Gastrocnemius medialis (tissue), 4 donors: ENCODE data around the gene SMG6. TPM values are rescaled to one million over a fixed set of nuclear protein-coding genes. Genes with fewer than 3 reads are reported as not detected.
A peak's percentile ranks its signal among the peaks of the same experiment; 100 is the strongest.

Source experiments
- ATAC-seq, 2 donors: fragments of 150-250 bp; one replicate each; pipeline ENCODE4 v1.9.1; 2016
- DNase-seq, 2 donors: peaks; one replicate each; pipeline ENCODE4 v3.0.0-alpha.2; 2019
- H3K27ac ChIP-seq, 4 donors: fragments of 200-600 bp; sonication (generic); 1 replicate in 1 of 4; 2 replicates in 3 of 4; pipeline ENCODE4 v1.5.1; 2016 to 2018; ENCODE audit warnings: mild to moderate bottlenecking in 2 of 4, moderate library complexity in 1 of 4
- H3K27me3 ChIP-seq, 3 donors: fragments of 200-600 bp; sonication (generic) in 2 of 3; 1 replicate in 1 of 3; 2 replicates in 2 of 3; pipeline versions ENCODE4 v1.5.1 to v1.6.0; 2016 to 2019; ENCODE audit warnings: mild to moderate bottlenecking in 1 of 3, moderate library complexity in 1 of 3
- H3K36me3 ChIP-seq, 2 donors: fragments of 200-600 bp; sonication (generic) in 1 of 2; one replicate each; pipeline ENCODE4 v1.5.1; 2017 to 2018
- H3K4me1 ChIP-seq, 2 donors: fragments of 200-600 bp; sonication (generic) in 1 of 2; one replicate each; pipeline ENCODE4 v1.5.1; 2016 to 2017; ENCODE audit warnings: mild to moderate bottlenecking in 2 of 2
- H3K4me3 ChIP-seq, 4 donors: fragments of 200-600 bp; sonication (generic) in 3 of 4; 1 replicate in 1 of 4; 2 replicates in 3 of 4; pipeline ENCODE4 v1.5.1; 2016 to 2019; ENCODE audit warnings: mild to moderate bottlenecking in 2 of 4
- H3K9me3 ChIP-seq, 3 donors: fragments of 200-600 bp; sonication (generic) in 2 of 3; 1 replicate in 1 of 3; 2 replicates in 2 of 3; pipeline ENCODE4 v1.5.1; 2016 to 2019
- POLR2A ChIP-seq, 2 donors: fragments of 450-650 bp; IDR thresholded peaks; one replicate each; pipeline ENCODE4 v1.6.1; 2017; ENCODE audit warnings: antibody characterized with exemption in 2 of 2, mild to moderate bottlenecking in 2 of 2, moderate library complexity in 2 of 2
- in situ Hi-C, 4 donors: fragments of 200-750 bp; cut with MboI; loops; one replicate each; pipeline versions ENCODE4 v1.15.0 to v1.8.0; 2017; ENCODE audit warnings: low sequenced_read_pairs in 4 of 4
- intact Hi-C: fragments of 100-400 bp; cut with DNase I; formaldehyde crosslinking; loops from one replicate; pipeline ENCODE4 v1.15.1; 2023; ENCODE audit warnings: low total_unique reads
- total RNA-seq, 4 donors: library from RNA; depleted of rRNA; stranded (reverse); fragments of >200 nt; gene quantifications; one replicate each; pipeline versions ENCODE4 v1.1.0 to v1.2.3, GENCODE V29; 2016
- TF ChIP-seq, protein P1 (sequence below), 5 experiments: fragments of 450-650 bp in 3 of 5; fragments of 200-600 bp in 2 of 5; sonication (generic) in 2 of 5; IDR thresholded peaks in 4 of 5; conservative IDR thresholded peaks in 1 of 5; 1 replicate in 4 of 5; 2 replicates in 1 of 5; pipeline ENCODE4 v1.5.1; 2016 to 2019; ENCODE audit warnings: antibody characterized with exemption in 5 of 5, mild to moderate bottlenecking in 3 of 5, moderate library complexity in 3 of 5

Gene SMG6
- total RNA-seq, 4 donors from 2014 or later = 20.5 to 27.8 (median 23.0) TPM

- Histone ChIP-seq H3K27me3 (no peaks in the 10 kb centered on the region), H3K9me3 (no peaks in the 10 kb centered on the region), H3K27ac (peak overlapping the region; percentile 87 to 98 (median 96)), H3K36me3 (peaks cover 0 to 4% of the 10 kb centered on the region in 2 donors), H3K4me1 (peaks cover 20 to 29% of the 10 kb centered on the region in 2 donors), H3K4me3 (peak overlapping the region; percentile 75 to 100 (median 91))
- no peak for ATAC-seq
- TF ChIP-seq POLR2A (IDR thresholded peaks at IDR 0.05) = no peak
- TF ChIP-seq, protein P1, sequence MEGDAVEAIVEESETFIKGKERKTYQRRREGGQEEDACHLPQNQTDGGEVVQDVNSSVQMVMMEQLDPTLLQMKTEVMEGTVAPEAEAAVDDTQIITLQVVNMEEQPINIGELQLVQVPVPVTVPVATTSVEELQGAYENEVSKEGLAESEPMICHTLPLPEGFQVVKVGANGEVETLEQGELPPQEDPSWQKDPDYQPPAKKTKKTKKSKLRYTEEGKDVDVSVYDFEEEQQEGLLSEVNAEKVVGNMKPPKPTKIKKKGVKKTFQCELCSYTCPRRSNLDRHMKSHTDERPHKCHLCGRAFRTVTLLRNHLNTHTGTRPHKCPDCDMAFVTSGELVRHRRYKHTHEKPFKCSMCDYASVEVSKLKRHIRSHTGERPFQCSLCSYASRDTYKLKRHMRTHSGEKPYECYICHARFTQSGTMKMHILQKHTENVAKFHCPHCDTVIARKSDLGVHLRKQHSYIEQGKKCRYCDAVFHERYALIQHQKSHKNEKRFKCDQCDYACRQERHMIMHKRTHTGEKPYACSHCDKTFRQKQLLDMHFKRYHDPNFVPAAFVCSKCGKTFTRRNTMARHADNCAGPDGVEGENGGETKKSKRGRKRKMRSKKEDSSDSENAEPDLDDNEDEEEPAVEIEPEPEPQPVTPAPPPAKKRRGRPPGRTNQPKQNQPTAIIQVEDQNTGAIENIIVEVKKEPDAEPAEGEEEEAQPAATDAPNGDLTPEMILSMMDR (IDR thresholded peaks at IDR 0.05 in 4 of 5, conservative IDR thresholded peaks at IDR 0.05 in 1 of 5) = peak in 4 of 5 experiments; percentile 34 to 59 (median 52)
- in situ Hi-C loops = loop anchor here (25.0 kb wide), 2 partner anchors 343 to 368 kb away; partner anchors contain the start of gene PRPF8 (in 1 of the 4)
- intact Hi-C loops = loop anchor here (2.0 kb wide), 2 partner anchors 38 to 362 kb away; no protein-coding TSS in a partner anchor
- DNase-seq = no peak
Measured at GRCh38 chr17:2030779-2031163, 272.8 kb downstream of the SMG6 start.

- in situ Hi-C loops = loop anchor here (5.0 to 25.0 kb wide), 5 partner anchors 115 to 368 kb away; partner anchors contain the start of gene PRPF8 (in 1 of the 4)
- TF ChIP-seq, protein P1 (IDR thresholded peaks at IDR 0.05 in 4 of 5, conservative IDR thresholded peaks at IDR 0.05 in 1 of 5) = peak in 2 of 5 experiments; percentile 10 to 41
- TF ChIP-seq POLR2A (IDR thresholded peaks at IDR 0.05) = peak; percentile 78 to 88
- intact Hi-C loops = loop anchor here (2.0 kb wide), 2 partner anchors 37 to 361 kb away; no protein-coding TSS in a partner anchor
Measured at GRCh38 chr17:2029911-2030778, 273.4 kb downstream of the SMG6 start, which contains the start of gene DPH1. DPH1 (plus strand) TSS chr17:2030153; CDS start chr17:2030170, 17 bp downstream.

DNA sequence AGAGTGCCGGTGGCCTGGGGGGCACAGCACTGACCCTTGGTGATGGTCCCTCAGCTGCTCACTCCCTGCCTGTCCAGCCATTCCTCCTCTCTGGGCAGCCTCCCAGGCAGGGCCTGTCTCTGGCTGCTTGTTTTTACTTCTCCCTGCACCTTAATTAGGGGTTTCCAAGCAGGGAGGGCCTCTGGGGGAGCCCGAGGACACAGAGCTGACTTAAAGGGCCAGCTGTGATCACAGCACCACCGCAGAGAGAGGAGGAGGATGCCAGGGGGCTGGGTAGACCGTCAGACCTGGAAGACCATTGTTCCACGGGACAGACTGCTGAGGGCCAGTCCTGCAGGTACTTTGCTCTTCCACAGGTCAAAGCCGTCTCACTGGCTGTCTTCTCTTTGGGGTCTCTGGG lies 274.8 kb downstream of the SMG6 start:
- DNase-seq (no peak), ATAC-seq (no peak)
- peaks cover 25 to 36% of the 10 kb centered on the region in 2 donors for H3K4me1 ChIP-seq
- H3K27me3 ChIP-seq = no peaks in the 10 kb centered on the region
- H3K36me3 ChIP-seq = no peaks in the 10 kb centered on the region
- no peaks in the 10 kb centered on the region for H3K9me3 ChIP-seq
- no peak overlapping the region for H3K27ac ChIP-seq
- H3K4me3 ChIP-seq = no peak overlapping the region
- intact Hi-C loops (no loop called here), in situ Hi-C loops (loop anchor here (5.0 to 25.0 kb wide), 5 partner anchors 114 to 366 kb away; partner anchors contain the start of gene PRPF8 (in 1 of the 4))
- TF ChIP-seq, protein P1 (IDR thresholded peaks at IDR 0.05 in 4 of 5, conservative IDR thresholded peaks at IDR 0.05 in 1 of 5) = no peak
- TF ChIP-seq POLR2A (IDR thresholded peaks at IDR 0.05) = no peak

More at GRCh38 chr17:2029911-2030778, 273.4 kb downstream of the SMG6 start, which contains the start of gene DPH1:
- Histone ChIP-seq H3K27ac (peak within 1 kb of the TSS; percentile 87 to 98 (median 96)), H3K27me3 (no peaks in the 10 kb centered on the region), H3K4me1 (peaks cover 25 to 29% of the 10 kb centered on the region in 2 donors), H3K4me3 (peak within 1 kb of the TSS; percentile 75 to 100 (median 91)), H3K9me3 (no peaks in the 10 kb centered on the region), H3K36me3 (peaks cover 0 to 4% of the 10 kb centered on the region in 2 donors)
- DNase-seq = peak; percentile 85 to 90
- peak; percentile 81 to 83 for ATAC-seq

GRCh38 chr17:2028234-2028614 lies 275.4 kb downstream of the SMG6 start:
- Histone ChIP-seq H3K27me3 (no peaks in the 10 kb centered on the region), H3K4me1 (peaks cover 25 to 41% of the 10 kb centered on the region in 2 donors), H3K9me3 (no peaks in the 10 kb centered on the region), H3K4me3 (no peak overlapping the region), H3K36me3 (no peaks in the 10 kb centered on the region), H3K27ac (no peak overlapping the region)
- intact Hi-C loops = no loop called here
- in situ Hi-C loops = loop anchor here (5.0 to 25.0 kb wide), 5 partner anchors 113 to 366 kb away; partner anchors contain the start of gene PRPF8 (in 1 of the 4)
- TF ChIP-seq POLR2A (IDR thresholded peaks at IDR 0.05) = no peak
- TF ChIP-seq, protein P1 (IDR thresholded peaks at IDR 0.05 in 4 of 5, conservative IDR thresholded peaks at IDR 0.05 in 1 of 5) = no peak
- ATAC-seq (no peak), DNase-seq (no peak)
